Small intestine (tissue), 7 donors: Measurements from ENCODE around the gene ELK4. TPM values are rescaled to one million over a fixed set of nuclear protein-coding genes. Genes with fewer than 3 reads are reported as not detected.
A peak's percentile ranks its signal among the peaks of the same experiment; 100 is the strongest.

Source experiments
- DNase-seq, 2 donors: peaks; one replicate each; pipeline versions ENCODE4 v3.0.0 to v3.0.0-alpha.2; 2013
- FAIRE-seq: peaks from 2 replicates; lab custom pipeline; 2012; peaks lifted over from hg19 to GRCh38; lab: Jason Lieb, UNC
- H3K27ac ChIP-seq, 3 donors: one replicate each; pipeline ENCODE4 v1.5.1; 2013; ENCODE audit warnings: low read length in 2 of 3, mild to moderate bottlenecking in 2 of 3, control low read depth in 1 of 3, inconsistent platforms in 1 of 3, low read depth in 1 of 3, moderate library complexity in 1 of 3
- H3K27me3 ChIP-seq, 3 donors: one replicate each; pipeline ENCODE4 v1.6.1; 2013; ENCODE audit warnings: low read length in 3 of 3, inconsistent platforms in 1 of 3; ENCODE audit not compliant: control insufficient read depth in 3 of 3, insufficient read depth in 3 of 3
- H3K36me3 ChIP-seq, 3 donors: one replicate each; pipeline ENCODE4 v1.6.1; 2013; ENCODE audit warnings: low read length in 3 of 3, inconsistent platforms in 1 of 3, low read depth in 1 of 3, mild to moderate bottlenecking in 1 of 3, moderate library complexity in 1 of 3; ENCODE audit not compliant: control insufficient read depth in 3 of 3, insufficient read depth in 2 of 3
- H3K4me1 ChIP-seq, 3 donors: one replicate each; pipeline ENCODE4 v1.6.1; 2013; ENCODE audit warnings: low read length in 2 of 3, inconsistent platforms in 1 of 3, low read depth in 1 of 3, mild to moderate bottlenecking in 1 of 3, moderate library complexity in 1 of 3; ENCODE audit not compliant: control insufficient read depth in 3 of 3, insufficient read depth in 2 of 3
- H3K4me3 ChIP-seq, 3 donors: one replicate each; pipeline ENCODE4 v1.5.1; 2013; ENCODE audit warnings: low read length in 3 of 3, control low read depth in 1 of 3, inconsistent platforms in 1 of 3, low read depth in 1 of 3, mild to moderate bottlenecking in 1 of 3, moderate library complexity in 1 of 3
- H3K9me3 ChIP-seq, 2 donors: one replicate each; pipeline ENCODE4 v1.6.1; 2013; ENCODE audit warnings: low read depth in 1 of 2, low read length in 1 of 2; ENCODE audit not compliant: control insufficient read depth in 2 of 2, insufficient read depth in 1 of 2
- WGBS, 3 donors: extraction: QIAGEN DNeasy Blood & Tissue Kit; methylation state at CpG; one replicate each; pipeline ENCODE4 v1.1.7; 2013; 5-methylcytosine and 5-hydroxymethylcytosine counted together
- polyA plus RNA-seq, 4 donors: library from polyadenylated mRNA; stranded (reverse) in 3 of 4; unstranded in 1 of 4; fragments of 200-250 nt in 3 of 4; fragments of 120-200 nt in 1 of 4; gene quantifications; one replicate each; pipeline versions ENCODE4 v1.2.1 to v1.2.3, GENCODE V29; 2013
- donor health status: healthy with polysubstance abuse.
- donor health status: control.
- donor health status: control.
- donor health status: Bipolar disorder and iron deficiency.
- donor health status: healthy.

The ELK4 gene
- polyA plus RNA-seq, 4 donors = 2.7 to 14.7 (median 4.5) TPM

- FAIRE-seq (no peak), DNase-seq (peak; percentile 14 to 45)
- Histone ChIP-seq H3K4me1 (peaks cover 0 to 9% (median 2%) of the 10 kb centered on the region in 3 donors), H3K4me3 (peak overlapping the region in 2 of 3 donors; percentile 76 to 99), H3K9me3 (no peaks in the 10 kb centered on the region), H3K36me3 (peaks cover 0 to 6% (median 2%) of the 10 kb centered on the region in 3 donors), H3K27me3 (no peaks in the 10 kb centered on the region), H3K27ac (peak overlapping the region in 1 of 3 donors; percentile 93)
- WGBS, 3 donors = 1 to 4% (median 2%) methylated on average over 3 of the region's 3 CpGs
Observed at GRCh38 chr1:205630241-205630640, 1.6 kb downstream of the ELK4 start.

GRCh38 chr1:205629751-205630150 lies 2.1 kb downstream of the ELK4 start:
- FAIRE-seq (no peak), DNase-seq (no peak)
- no peaks in the 10 kb centered on the region for H3K9me3 ChIP-seq
- H3K4me1 ChIP-seq = peaks cover 0 to 9% (median 2%) of the 10 kb centered on the region in 3 donors
- H3K27ac ChIP-seq = peak overlapping the region in 2 of 3 donors; percentile 43 to 93
- no peaks in the 10 kb centered on the region for H3K27me3 ChIP-seq
- H3K36me3 ChIP-seq = peaks cover 0 to 6% (median 2%) of the 10 kb centered on the region in 3 donors
- 39 to 45% (median 43%) methylated on average over 6 of the region's 6 CpGs for WGBS, 3 donors
- H3K4me3 ChIP-seq = peak overlapping the region in 1 of 3 donors; percentile 76

GRCh38 chr1:205627956-205628355 lies 3.9 kb downstream of the ELK4 start:
- H3K9me3 ChIP-seq = no peaks in the 10 kb centered on the region
- DNase-seq (no peak), FAIRE-seq (no peak)
- WGBS, 3 donors = 89 to 97% (median 95%) methylated on average over 8 of the region's 8 CpGs
- H3K27me3 ChIP-seq = no peaks in the 10 kb centered on the region
- peaks cover 0 to 12% (median 2%) of the 10 kb centered on the region in 3 donors for H3K36me3 ChIP-seq
- H3K27ac ChIP-seq = no peak overlapping the region
- no peak overlapping the region for H3K4me3 ChIP-seq
- H3K4me1 ChIP-seq = peaks cover 0 to 9% (median 2%) of the 10 kb centered on the region in 3 donors

- H3K4me3 ChIP-seq = no peak overlapping the region
- no peaks in the 10 kb centered on the region for H3K9me3 ChIP-seq
- H3K4me1 ChIP-seq = peaks cover 0 to 5% (median 2%) of the 10 kb centered on the region in 3 donors
- WGBS, 3 donors = 74 to 92% (median 76%) methylated on average over 3 of the region's 3 CpGs
- no peaks in the 10 kb centered on the region for H3K27me3 ChIP-seq
- DNase-seq (no peak), FAIRE-seq (no peak)
- H3K27ac ChIP-seq = no peak overlapping the region
- peaks cover 0 to 28% (median 9%) of the 10 kb centered on the region in 3 donors for H3K36me3 ChIP-seq
Observed at GRCh38 chr1:205626216-205626615, 5.6 kb downstream of the ELK4 start.

DNA sequence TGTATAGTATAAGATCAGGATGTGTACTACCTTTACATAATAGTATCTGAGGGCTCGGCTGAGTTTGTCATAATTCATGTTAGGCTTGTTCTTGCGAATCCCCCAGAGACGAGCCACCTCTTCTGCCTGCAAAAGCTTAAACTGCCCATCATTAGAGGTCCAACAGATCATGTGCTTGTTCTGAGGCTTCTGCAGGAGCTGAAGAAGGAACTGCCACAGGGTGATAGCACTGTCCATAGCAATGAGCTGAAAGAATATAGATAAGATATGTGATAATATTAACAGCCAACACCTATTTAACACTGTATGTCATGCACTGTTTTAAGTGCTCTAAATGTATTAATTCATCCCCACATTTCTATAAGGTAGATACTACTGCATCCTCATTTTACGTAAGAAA lies 8.2 kb downstream of the ELK4 start:
- peaks cover 9 to 40% (median 18%) of the 10 kb centered on the region in 3 donors for H3K36me3 ChIP-seq
- H3K9me3 ChIP-seq = no peaks in the 10 kb centered on the region
- no peaks in the 10 kb centered on the region for H3K4me1 ChIP-seq
- no peak for DNase-seq
- FAIRE-seq = no peak
- no peak overlapping the region for H3K4me3 ChIP-seq
- 86 to 92% (median 91%) methylated on average over 4 of the region's 4 CpGs for WGBS, 3 donors
- no peaks in the 10 kb centered on the region for H3K27me3 ChIP-seq
- H3K27ac ChIP-seq = no peak overlapping the region

- H3K4me3 ChIP-seq = no peak overlapping the region
- peaks cover 9 to 51% (median 26%) of the 10 kb centered on the region in 3 donors for H3K36me3 ChIP-seq
- DNase-seq (no peak), FAIRE-seq (no peak)
- no peaks in the 10 kb centered on the region for H3K4me1 ChIP-seq
- no peak overlapping the region for H3K27ac ChIP-seq
- WGBS, 3 donors = 93 to 96% (median 96%) methylated on average over 6 of the region's 6 CpGs
- no peaks in the 10 kb centered on the region for H3K27me3 ChIP-seq
- no peaks in the 10 kb centered on the region for H3K9me3 ChIP-seq
Observed at GRCh38 chr1:205620269-205620668, 11.5 kb downstream of the ELK4 start.

- no peaks in the 10 kb centered on the region for H3K9me3 ChIP-seq
- no peak overlapping the region for H3K4me3 ChIP-seq
- 35 to 60% (median 37%) methylated on average over 3 of the region's 3 CpGs for WGBS, 3 donors
- H3K36me3 ChIP-seq = peaks cover 9 to 50% (median 26%) of the 10 kb centered on the region in 3 donors
- H3K27me3 ChIP-seq = no peaks in the 10 kb centered on the region
- H3K27ac ChIP-seq = no peak overlapping the region
- no peaks in the 10 kb centered on the region for H3K4me1 ChIP-seq
- DNase-seq = no peak
- FAIRE-seq = no peak
Observed at GRCh38 chr1:205619376-205619775, 12.4 kb downstream of the ELK4 start.

DNA sequence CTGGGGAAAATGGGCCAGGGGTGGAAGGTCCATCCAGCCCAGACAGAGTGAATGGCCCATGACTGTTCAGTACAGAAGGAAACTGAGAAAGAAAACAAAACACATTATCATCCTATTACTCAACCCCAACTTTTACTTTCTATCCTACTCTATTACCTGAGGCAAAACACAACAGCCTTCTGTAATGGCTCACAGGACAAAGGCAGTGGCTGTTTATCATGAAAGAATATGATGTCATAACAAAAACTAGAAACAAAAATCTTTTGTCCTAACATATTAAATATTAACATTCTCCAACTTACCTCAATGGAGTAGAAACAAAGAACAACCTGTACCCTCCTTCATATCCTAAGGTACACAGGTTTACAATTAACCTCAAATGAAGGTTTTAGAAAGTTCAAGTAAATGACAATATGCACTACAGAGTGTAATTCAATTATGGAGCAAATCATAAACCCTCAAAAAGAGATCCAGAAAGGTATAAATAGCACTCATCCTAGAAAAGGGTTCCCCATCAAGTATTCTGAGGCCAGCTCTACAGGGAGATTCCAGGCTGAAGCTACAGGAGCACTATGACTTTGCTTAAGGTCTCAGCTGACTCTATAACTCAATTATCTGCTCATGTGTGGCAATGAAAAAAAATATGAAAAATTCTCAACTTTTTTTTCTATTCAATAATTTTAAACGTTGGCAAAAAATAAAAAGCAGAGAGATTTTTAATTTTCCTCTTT lies 15.1 kb downstream of the ELK4 start:
- Histone ChIP-seq H3K36me3 (peaks cover 14 to 36% (median 30%) of the 10 kb centered on the region in 3 donors), H3K4me1 (peaks cover 0 to 2% (median 0%) of the 10 kb centered on the region in 3 donors), H3K9me3 (no peaks in the 10 kb centered on the region), H3K27ac (peak overlapping the region in 1 of 3 donors; percentile 49), H3K4me3 (no peak overlapping the region), H3K27me3 (no peaks in the 10 kb centered on the region)
- DNase-seq = no peak
- WGBS, 3 donors = 30 to 68% (median 37%) methylated on average over 1 of the region's 1 CpG
- no peak for FAIRE-seq
